ENCODE results near the gene C1S.
"Not testable (repeated sequence)": the region's sequence is repeated elsewhere in the genome, so short reads cannot be mapped to it uniquely, and the experiment has no call there.

Gene C1S

DNA sequence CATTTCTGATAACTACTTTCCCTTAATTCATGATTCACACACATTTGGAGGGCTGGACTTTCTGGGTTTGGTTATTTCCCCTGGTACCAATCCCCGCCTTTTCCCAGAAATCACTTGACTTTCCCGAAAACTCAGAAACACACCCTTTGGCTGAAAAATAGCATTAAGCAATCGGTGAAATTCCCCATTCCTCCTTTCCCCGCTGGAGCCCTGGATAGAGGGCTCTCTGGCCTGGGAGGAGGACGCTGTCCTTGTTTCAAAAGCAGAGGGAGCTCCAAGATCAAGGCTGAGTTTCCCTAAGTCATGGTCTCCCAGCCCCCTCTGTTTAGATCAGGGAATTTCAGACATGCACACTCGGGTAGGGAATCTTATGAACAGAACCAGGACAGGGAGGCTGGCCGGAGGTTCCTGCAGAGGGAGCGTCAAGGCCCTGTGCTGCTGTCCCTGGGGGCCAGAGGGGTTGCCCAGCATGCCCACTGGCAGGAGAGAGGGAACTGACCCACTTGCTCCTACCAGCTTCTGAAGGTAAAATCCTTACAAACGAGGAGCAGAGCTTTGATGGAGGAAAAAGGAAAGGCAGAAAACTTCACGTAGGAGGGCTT is at the start of gene C1S:
C1S (plus strand) TSS at position 366 of the 602 bp plus-strand sequence. CDS start 1,195 bp downstream, outside the sequence.
- DNase-seq = no peak

DNA sequence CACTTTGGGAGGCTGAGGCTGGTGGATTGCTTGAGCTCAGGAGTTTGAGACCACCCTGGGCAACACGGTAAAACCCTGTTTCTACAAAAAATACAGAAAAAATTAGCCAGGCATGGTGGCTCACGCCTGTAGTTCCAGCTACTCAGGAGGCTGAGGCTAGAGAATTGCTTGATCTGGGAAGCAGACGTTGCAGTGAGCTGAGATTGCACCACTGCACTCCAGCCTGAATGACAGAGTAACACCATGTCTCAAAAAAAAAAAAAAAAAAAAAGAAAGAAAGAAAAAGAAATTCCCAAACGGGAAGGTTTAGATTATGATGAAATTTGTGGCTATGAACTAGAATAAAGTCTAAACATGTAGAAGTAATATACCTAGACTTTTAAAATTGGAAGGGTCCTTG is 49.1 kb upstream of the C1S start:
- not testable (repeated sequence) for DNase-seq

- DNase-seq = no peak
Measured at GRCh38 chr12:7012024-7012607, 48.4 kb upstream of the C1S start.

DNA sequence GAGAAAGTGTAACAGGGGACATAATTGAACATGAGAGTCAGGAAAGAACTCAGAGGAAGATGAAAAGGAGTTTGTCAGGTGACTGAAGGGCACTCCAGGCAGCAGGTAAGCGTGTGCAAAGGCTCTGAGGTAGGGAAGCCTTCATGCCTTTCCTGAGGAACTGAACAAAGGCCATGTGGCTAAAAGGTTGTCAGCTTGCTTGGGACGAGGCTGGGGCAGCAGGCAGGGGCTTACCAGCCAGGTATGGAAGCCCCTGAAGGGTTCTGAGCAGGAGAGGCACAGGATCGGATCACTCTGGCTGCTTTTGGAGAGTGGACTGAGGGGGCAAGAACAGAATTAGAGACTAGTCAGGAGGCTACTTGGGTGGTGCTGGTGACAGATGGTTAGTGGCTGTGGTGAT is 47.4 kb upstream of the C1S start:
- DNase-seq = no peak

DNA sequence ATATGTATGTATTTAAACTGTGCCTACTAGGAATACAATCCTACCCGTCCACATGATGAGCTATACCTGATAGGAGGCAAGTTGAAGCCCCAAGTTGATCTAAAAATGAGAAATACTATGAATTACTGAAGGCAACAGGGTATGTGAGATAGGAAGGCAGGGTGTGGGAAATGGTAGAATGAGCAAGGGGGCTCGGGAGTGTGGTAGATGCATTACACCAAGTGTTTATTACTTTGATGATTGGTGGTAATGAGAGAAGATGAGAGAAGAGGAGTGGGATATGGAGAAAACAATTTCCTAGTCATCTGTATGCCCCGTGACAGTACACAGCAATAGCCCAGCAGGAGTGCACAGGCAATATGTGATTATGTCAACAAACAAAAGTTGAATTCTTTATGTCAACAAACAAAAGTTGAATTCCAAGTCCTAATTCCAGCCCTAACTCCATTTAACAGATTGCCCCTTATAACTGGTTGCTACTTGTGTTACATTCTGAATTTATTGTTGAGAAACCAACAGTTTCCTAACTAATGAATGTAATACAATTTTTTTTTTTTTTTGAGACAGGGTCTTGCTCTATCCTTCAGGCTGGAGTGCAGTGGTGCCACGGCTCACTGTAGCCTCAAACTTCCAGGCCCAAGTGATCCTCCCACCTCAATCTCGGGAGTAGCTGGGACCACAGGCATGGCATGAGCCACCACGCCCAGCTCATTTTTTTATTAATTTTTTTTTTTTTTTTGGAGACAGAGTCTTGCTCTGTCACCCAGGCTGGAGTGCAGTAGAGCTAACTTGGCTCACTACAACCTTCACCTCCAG is 44.8 kb upstream of the C1S start:
- DNase-seq = no peak

DNA sequence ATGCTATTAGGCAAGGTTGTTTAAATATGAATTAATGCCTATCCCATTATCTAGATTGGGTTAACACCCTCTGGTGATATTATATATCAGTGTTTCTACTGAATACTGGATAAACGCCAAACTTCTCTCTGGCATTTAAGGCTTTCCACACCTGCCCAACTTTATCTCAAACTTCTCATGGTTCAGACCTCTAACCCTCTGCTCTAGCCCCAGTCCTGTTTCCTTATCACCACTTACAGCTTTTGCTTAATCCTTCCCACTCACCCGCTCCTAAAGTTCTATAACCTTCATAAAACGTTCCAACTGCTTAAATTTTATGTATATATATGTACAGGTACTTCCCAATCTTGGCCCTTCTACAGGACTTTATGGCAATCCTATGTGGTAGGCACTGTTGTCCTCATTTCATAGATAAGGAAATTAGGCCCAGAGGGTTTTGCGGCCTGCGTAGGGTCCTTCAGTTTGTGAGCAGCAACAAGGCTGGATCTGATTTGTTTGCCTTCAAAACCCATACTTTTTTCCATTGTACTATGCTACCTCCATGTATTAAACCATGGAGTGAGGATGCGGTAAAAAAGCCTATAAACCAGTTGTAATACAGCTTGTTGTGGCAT is 43.5 kb upstream of the C1S start:
- DNase-seq = no peak

DNA sequence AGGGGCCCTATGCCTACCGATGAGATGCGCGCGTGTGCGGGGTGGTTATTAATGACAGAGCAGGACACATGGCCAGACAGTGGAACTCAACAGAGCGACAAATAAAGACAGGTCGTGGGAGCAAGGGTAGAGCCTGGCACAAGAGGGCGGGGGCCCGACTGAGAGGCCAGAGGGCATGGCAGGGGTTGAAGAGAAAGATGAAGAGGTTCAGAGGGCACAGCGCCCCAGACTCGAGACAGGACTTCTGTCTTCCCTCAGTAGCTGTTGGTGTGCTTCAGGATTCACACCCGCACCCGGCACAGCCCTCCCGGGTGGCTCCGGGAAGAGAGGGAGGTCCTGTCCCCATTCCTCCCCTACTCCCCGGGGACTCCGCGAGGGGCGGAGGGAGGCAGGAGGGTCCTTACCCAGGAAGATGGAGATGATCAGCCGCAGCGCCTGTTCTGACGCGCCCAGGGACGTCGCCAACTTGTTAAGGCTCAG is 42.6 kb upstream of the C1S start:
- peak in 1 of 2 experiments; percentile 26 for DNase-seq

- DNase-seq = peak; percentile 67 to 81
Measured at GRCh38 chr12:7018350-7019042, 42.0 kb upstream of the C1S start, which contains the start of gene LPCAT3. LPCAT3 (minus strand) TSS chr12:7018476; CDS start chr12:7018424, 52 bp downstream.

DNA sequence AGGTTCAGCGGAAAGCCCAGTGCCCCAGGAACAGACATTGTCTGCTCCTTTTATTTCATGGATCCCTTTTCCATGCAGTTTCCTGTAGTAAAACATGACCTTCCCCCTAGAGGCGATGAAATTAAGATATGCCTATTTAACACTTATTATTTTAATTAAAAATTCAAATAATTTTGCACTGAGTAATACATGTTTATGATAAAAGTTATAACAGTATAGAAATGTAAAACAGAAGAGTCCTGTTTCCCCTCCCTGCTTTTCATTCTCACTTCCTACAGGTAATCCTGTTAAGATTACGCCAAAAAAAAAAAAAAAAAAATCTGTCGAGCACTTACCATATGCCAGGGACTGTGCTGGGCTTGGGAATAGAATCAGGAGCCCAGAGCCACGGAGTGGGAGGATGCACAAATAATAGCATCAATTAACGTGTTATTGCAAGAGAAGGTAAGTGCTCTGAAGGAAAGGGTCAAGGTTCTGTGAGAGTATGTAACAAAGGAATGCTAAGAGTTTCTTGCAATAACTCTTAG is 41.4 kb upstream of the C1S start:
- no peak for DNase-seq

- no peak for DNase-seq
Measured at GRCh38 chr12:7021956-7022355, 38.6 kb upstream of the C1S start.

DNA sequence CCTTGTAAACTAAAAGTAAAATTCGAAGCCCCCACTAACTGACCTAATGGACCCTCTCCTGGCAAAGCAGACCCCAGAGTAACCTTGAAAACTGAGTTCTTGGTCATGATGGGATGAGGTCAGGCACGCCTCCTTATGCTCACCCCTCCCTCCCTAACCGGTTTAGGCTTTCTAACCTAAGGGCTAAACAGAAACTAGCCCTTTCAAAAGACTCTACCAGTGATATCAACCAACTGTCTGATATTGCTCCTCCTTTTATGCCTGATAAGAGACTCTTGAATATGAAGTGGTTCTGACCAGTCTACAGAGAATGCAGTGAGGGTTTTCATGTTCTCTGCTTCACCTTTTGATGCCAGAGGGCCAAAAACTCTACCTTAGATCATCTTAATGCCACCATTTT is 37.4 kb upstream of the C1S start:
- no peak for DNase-seq

DNA sequence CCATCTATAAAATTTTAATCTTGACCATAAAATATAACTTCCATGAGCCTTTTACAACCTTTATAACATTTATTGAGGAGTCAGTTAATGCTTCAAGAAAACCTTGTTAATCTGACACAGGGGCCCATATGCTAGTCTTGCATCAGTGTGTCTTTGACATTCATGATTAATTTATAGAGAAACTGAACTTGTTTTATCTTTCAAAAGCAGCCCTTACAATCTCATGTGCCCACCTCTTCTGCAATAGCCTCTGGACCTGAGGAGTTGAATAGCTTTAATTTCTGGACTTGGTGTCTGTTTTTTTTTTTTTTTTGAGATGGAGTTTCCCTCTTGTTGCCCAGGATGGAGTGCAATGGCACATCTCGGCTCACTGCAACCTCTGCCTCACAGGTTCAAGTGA is 33.7 kb upstream of the C1S start:
- DNase-seq = no peak

DNA sequence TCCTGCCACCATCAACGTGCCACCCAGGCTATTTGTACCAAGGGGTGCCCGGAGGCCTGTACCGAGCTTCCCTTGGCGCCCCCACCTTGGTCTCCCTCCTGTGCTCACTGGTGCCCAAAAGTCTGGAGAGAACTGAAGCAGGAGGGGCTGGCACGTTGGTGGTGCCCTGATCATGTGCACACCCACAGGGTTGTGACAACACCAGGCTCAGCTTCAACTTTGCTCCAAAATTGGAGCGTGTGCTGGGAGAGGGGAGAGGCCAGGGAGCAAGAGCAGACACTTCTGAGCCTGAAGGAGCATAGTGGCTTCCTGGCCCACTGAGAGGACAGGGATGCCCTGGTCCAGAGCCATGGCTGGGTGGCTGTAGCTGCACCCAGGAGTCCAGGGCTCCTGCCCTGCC is 29.2 kb upstream of the C1S start:
- no peak for DNase-seq

DNA sequence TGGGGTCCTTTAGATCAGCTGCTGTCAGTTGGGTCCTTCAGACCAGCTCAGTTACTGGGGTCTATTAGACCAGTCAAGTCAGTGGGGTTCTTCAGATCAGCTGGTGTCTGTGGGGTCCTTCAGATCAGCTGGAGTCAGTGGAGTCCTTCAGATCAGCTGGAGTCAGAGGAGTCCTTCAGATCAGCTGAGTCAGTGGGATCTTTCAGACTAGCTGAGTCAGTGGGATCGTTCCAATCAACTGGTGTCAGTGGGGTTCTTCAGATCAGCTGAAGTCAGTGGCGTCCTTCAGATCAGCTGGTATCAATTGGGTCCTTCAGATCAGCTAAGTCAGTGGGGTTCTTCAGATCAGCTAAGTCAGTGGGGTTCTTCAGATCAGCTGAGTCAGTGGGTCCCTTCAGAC is 27.5 kb upstream of the C1S start:
- DNase-seq = no peak

DNA sequence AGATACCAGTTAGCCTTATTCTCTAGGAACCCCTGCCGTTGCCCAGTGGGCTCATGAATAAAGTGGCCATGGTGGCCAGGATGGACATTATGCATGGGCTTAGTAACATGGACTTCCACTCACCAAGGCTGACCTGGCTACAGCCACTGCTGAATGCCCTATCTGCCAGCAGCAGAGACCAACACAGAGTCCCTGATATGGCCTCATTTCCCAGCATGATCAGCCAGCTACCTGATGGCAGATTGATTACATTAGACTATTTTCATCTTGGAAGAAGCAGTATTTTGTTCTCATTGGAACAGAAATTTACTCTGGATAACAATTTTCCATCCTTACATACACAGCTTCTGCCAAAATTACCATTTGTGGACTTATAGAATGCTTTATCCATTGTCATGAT is 26.1 kb upstream of the C1S start:
- no peak for DNase-seq

DNA sequence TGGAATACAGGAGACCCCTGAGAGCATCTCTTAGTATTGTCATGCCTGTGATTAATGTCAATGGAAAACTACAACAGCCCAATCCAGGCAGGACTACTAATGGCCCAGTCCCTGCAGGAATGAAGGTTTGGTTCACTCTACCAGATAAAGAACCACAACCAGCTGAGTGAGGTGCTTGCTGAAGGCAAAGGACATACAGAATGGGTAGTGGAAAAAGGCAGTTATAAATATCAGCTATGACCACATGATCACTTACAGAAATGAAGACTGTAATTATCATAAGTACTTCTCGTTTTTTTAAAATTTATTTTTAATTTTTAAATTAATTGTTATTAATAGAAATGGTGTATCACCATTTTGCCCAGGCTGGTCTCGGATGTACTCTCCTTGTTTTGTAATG is 25.1 kb upstream of the C1S start:
- DNase-seq = no peak

DNA sequence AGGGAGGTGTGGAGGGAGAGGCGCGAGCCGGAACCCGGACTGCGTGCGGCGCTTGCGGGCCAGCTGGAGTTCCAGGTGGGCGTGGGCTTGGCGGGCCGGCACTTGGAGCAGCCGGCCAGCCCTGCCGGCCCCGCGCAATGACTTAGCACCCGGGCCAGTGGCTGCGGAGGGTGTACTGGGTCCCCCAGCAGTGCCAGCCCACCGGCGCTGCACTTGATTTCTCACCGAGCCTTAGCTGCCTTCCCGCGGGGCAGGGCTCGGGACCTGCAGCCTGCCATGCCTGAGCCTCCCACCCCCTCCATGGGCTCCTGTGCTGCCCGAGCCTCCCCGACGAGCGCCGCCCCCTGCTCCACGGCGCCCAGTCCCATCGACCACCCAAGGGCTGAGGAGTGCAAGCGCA is 23.1 kb upstream of the C1S start:
- DNase-seq = not testable (repeated sequence)

DNA sequence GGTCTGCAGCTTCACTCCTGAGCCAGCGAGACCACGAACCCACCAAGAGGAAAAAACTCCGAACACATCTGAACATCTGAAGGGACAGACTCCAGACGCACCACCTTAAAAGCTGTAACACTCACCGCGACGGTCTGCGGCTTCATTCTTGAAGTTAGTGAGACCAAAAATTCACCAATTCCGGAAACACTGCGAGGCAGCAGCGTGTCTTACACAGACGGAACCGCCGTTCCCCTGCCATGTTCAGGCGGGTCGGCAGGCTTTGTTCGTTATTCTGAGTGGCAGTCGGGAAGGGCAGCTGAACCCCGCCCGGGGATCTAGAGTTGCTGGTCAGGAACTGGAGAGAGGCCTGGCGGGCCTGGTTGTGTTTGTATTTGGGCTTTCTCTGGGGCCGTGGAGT is 21.9 kb upstream of the C1S start:
- no peak for DNase-seq

DNA sequence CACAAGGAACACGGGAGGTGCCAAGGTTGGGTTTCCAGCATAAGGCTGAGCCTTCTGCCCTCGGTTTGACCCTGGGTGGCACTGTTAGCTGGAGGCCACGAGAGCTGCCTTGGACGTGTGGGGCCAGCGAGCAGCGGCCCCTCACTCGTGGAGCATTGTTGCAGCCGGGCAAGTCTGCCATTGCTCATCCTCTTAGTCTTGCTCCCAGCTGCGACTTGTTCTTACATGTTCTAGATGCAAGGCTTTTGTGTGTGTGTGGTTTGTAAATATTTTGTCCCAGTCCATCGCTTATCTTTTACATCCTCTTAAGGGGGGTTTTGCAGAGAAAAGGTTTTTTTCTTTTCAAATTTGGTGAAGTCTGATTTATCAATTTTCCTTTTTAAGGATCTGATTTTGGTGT is 21.1 kb upstream of the C1S start:
- DNase-seq = no peak

- DNase-seq = no peak
Measured at GRCh38 chr12:7042842-7043241, 17.7 kb upstream of the C1S start.

DNA sequence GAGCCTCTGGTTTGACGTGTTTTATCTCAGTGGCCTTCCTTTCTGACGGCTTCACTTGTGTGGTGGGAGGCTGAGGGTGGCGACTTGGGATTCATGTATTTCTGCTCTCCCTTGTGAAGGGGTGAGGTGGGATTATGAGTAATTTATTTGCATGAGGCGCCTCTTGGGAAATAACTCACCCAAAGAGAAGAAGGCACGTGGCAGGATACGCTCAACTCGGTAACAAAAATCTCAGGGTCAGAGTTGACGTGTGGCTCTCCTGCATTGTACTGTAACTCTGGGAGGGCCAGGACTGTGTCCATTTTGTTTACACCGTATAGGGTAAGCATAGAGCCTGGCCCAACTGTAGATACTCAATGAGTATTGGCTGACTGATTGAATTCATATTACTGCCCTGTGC is 14.6 kb upstream of the C1S start:
- no peak for DNase-seq

GRCh38 chr12:7046383-7047105 is 14.0 kb upstream of the C1S start:
- DNase-seq = no peak

Measured in SHP77 (cell line).